Endothelial cell of umbilical vein (primary cell): Measurements from ENCODE around the gene KRTAP25-1. TPM values are rescaled to one million over a fixed set of nuclear protein-coding genes. Genes with fewer than 3 reads are reported as not detected.

ENCODE experiments used
- Bru-seq: library from RNA; stranded (reverse); fragments of 400-500 nt; gene quantifications from one replicate; lab custom pipeline; 2021; lab: Mats Ljungman, UMichigan
- BruChase-seq, 2 experiments: library from RNA; stranded (reverse); fragments of 400-500 nt; gene quantifications; one replicate each; lab custom pipeline; 2021; lab: Mats Ljungman, UMichigan
- BruUV-seq: library from RNA; stranded (reverse); fragments of 400-500 nt; replicated peaks from 2 replicates; lab custom pipeline; 2021; lab: Mats Ljungman, UMichigan
- CTCF ChIA-PET: fragments of 300-600, 350-600 bp; sonication (Branson Sonifier 250); formaldehyde crosslinking; loops from one replicate; lab custom pipeline; 2021; ENCODE audit warnings: antibody characterized with exemption, inconsistent platforms; lab: Charles Lee
- POLR2A ChIA-PET: fragments of 300-600, 350-600 bp; sonication (Branson Sonifier 250); formaldehyde crosslinking; loops from one replicate; lab custom pipeline; 2021; ENCODE audit warnings: antibody characterized with exemption, inconsistent platforms; lab: Charles Lee
- DNase-seq: peaks from one replicate; pipeline ENCODE4 v3.0.0-alpha.2; 2011; ENCODE audit warnings: low read depth, low spot score
- FAIRE-seq: peaks from 2 replicates; lab custom pipeline; 2011; peaks lifted over from hg19 to GRCh38; lab: Jason Lieb, UNC
- H2AFZ ChIP-seq: 2 replicates; pipeline ENCODE4 v1.6.0; 2012; ENCODE audit warnings: low read depth, low read length, control low read depth, inconsistent platforms
- H3K27ac ChIP-seq: 2 replicates; pipeline ENCODE4 v1.5.1; 2011; ENCODE audit warnings: low read depth, mild to moderate bottlenecking, control low read depth, low read length, moderate library complexity; ENCODE audit not compliant: insufficient read depth
- H3K27me3 ChIP-seq, 2 experiments: 2 replicates each; pipeline versions ENCODE4 v1.6.0 to v1.6.1; 2011; ENCODE audit warnings: low read length in 2 of 2, mixed read lengths in 1 of 2; ENCODE audit not compliant: control insufficient read depth in 2 of 2, insufficient read depth in 2 of 2
- H3K36me3 ChIP-seq, 2 experiments: 2 replicates in 1 of 2; 3 replicates in 1 of 2; pipeline ENCODE4 v1.5.1; 2011; ENCODE audit warnings: low read length in 2 of 2, mild to moderate bottlenecking in 1 of 2, moderate library complexity in 1 of 2; ENCODE audit not compliant: control insufficient read depth in 2 of 2, insufficient read depth in 2 of 2; ENCODE audit errors: extremely low read depth in 1 of 2
- H3K4me1 ChIP-seq: 3 replicates; pipeline ENCODE4 v1.5.1; 2011; ENCODE audit warnings: mild to moderate bottlenecking, low read length; ENCODE audit not compliant: control insufficient read depth, insufficient read depth; ENCODE audit errors: extremely low read depth
- H3K4me2 ChIP-seq: 2 replicates; pipeline ENCODE4 v1.6.1; 2011; ENCODE audit warnings: low read length, control low read depth, mixed read lengths; ENCODE audit not compliant: insufficient read depth
- H3K4me3 ChIP-seq, 3 experiments: fragments of 200-600 bp in 1 of 3; sonication (generic), shearing (Covaris generic) in 1 of 3; replicated peaks in 1 of 3; 2 replicates each; pipeline ENCODE4 v1.5.1; 2011 to 2016; ENCODE audit warnings: control low read depth in 3 of 3, low read length in 3 of 3, mild to moderate bottlenecking in 2 of 3, inconsistent platforms in 1 of 3, low read depth in 1 of 3, moderate library complexity in 1 of 3; ENCODE audit not compliant: insufficient read depth in 1 of 3
- H3K79me2 ChIP-seq: 2 replicates; pipeline ENCODE4 v1.6.0; 2012; ENCODE audit warnings: low read length, inconsistent platforms; ENCODE audit not compliant: control insufficient read depth, insufficient read depth
- H3K9ac ChIP-seq: replicated peaks from 2 replicates; pipeline ENCODE3; 2011; ENCODE audit warnings: low read length, control low read depth; ENCODE audit not compliant: insufficient read depth; ENCODE audit errors: extremely low read depth
- H3K9me1 ChIP-seq: replicated peaks from 3 replicates; pipeline ENCODE4 v1.6.0; 2011; ENCODE audit warnings: mild to moderate bottlenecking, low read length; ENCODE audit not compliant: control insufficient read depth, insufficient read depth; ENCODE audit errors: extremely low read depth
- H3K9me3 ChIP-seq: replicated peaks from 2 replicates; pipeline ENCODE4 v1.5.1; 2012; ENCODE audit warnings: low read length, inconsistent platforms; ENCODE audit not compliant: control insufficient read depth, insufficient read depth
- H4K20me1 ChIP-seq: replicated peaks from 2 replicates; pipeline ENCODE3; 2011; ENCODE audit warnings: mild to moderate bottlenecking, low read length; ENCODE audit not compliant: control insufficient read depth, insufficient read depth; ENCODE audit errors: extremely low read depth
- CTCF ChIP-seq, 2 donors: IDR thresholded peaks; 1 replicate in 1 of 2; 2 replicates in 1 of 2; pipeline ENCODE4 v1.5.1; 2011; ENCODE audit warnings: low read length in 2 of 2, mild to moderate bottlenecking in 2 of 2, moderate library complexity in 2 of 2, control low read depth in 1 of 2, inconsistent platforms in 1 of 2, low read depth in 1 of 2; ENCODE audit not compliant: insufficient read depth in 1 of 2; ENCODE audit errors: extremely low read depth in 1 of 2
- EZH2 ChIP-seq: IDR thresholded peaks from 2 replicates; pipeline ENCODE4 v1.6.1; 2012; ENCODE audit warnings: borderline replicate concordance, low read depth, mild to moderate bottlenecking, moderate library complexity, low read length, inconsistent platforms; ENCODE audit not compliant: severe bottlenecking
- FOS ChIP-seq: IDR thresholded peaks from 2 replicates; pipeline ENCODE4 v1.6.1; 2011; ENCODE audit warnings: mild to moderate bottlenecking, low read length, moderate library complexity, borderline replicate concordance; ENCODE audit not compliant: insufficient read depth
- GATA2 ChIP-seq: IDR thresholded peaks from 2 replicates; pipeline ENCODE4 v1.7.0; 2011; ENCODE audit warnings: low read depth, mild to moderate bottlenecking, moderate library complexity, mixed read lengths, low read length; ENCODE audit not compliant: insufficient read length, insufficient read depth
- JUN ChIP-seq: IDR thresholded peaks from 2 replicates; pipeline ENCODE4 v1.6.1; 2011; ENCODE audit warnings: borderline replicate concordance, low read depth; ENCODE audit not compliant: insufficient read length, insufficient read depth
- MAX ChIP-seq: IDR thresholded peaks from 2 replicates; pipeline ENCODE4 v1.6.1; 2011; ENCODE audit not compliant: insufficient read depth, insufficient read length
- MYC ChIP-seq: IDR thresholded peaks from one replicate; pipeline ENCODE4 v1.6.1; 2011; ENCODE audit warnings: mild to moderate bottlenecking, low read depth, low read length
- POLR2A ChIP-seq: IDR thresholded peaks from 2 replicates; pipeline ENCODE4 v1.6.1; 2012; ENCODE audit warnings: low read depth, mild to moderate bottlenecking, control low read depth, low read length
- POLR2AphosphoS5 ChIP-seq: IDR thresholded peaks from 2 replicates; pipeline ENCODE4 v1.6.1; 2012; ENCODE audit warnings: low read depth, mild to moderate bottlenecking, control low read depth, low read length, moderate library complexity; ENCODE audit not compliant: insufficient read depth
- dilution Hi-C: fragments of 300-500 bp; cut with MboI; formaldehyde crosslinking; loops from one replicate; pipeline ENCODE4 v1.15.0; 2019; ENCODE audit warnings: low sequenced_read_pairs; ENCODE audit not compliant: extremely low pct_ligation_motif_present
- intact Hi-C: fragments of 100-400 bp; cut with micrococcal nuclease; formaldehyde crosslinking; loops from one replicate; pipeline ENCODE4 v1.10.0; 2022
- long read RNA-seq: library from polyadenylated mRNA; stranded (forward); transcript quantifications from one replicate; pipeline ENCODE4 v2.0.0, GENCODE V29; 2021
- polyA minus RNA-seq, 3 experiments: library from RNA; depleted of rRNA, polyadenylated mRNA; stranded (reverse); fragments of >200 nt; gene quantifications; 1 replicate in 1 of 3; 2 replicates in 2 of 3; pipeline ENCODE4 v1.2.3, GENCODE V29; 2011
- polyA plus RNA-seq, 4 experiments: library from polyadenylated mRNA; depleted of rRNA in 3 of 4; stranded (reverse) in 3 of 4; unstranded in 1 of 4; fragments of >200 nt; gene quantifications; 2 replicates each; pipeline versions ENCODE4 v1.2.1 to v1.2.3, GENCODE V29; 2011 to 2012; ENCODE audit warnings: missing spikeins in 1 of 4
- total RNA-seq: library from RNA; stranded (reverse); gene quantifications from 2 replicates; pipeline ENCODE4 v1.2.3, GENCODE V29; 2021

The KRTAP25-1 gene
- not detected in 2 replicates for total RNA-seq
- polyA plus RNA-seq = not detected in 2 replicates
- polyA plus RNA-seq (2011; cell fraction: cytosol; rRNA removed) = not detected in 2 replicates
- not detected in 2 replicates for polyA plus RNA-seq (2011; cell fraction: nucleus; rRNA removed)
- polyA plus RNA-seq (2012) = not detected in 2 replicates
- polyA minus RNA-seq = not detected in 2 replicates
- polyA minus RNA-seq (2011; cell fraction: cytosol; rRNA and poly(A)+ RNA removed) = not detected
- not detected in 2 replicates for polyA minus RNA-seq (2011; cell fraction: nucleus; rRNA and poly(A)+ RNA removed)
- not detected for Bru-seq, nascent RNA
- not detected for BruChase-seq, experiment 1, labeled RNA remaining after a 6-hour chase
- not detected for BruChase-seq, experiment 2, labeled RNA remaining after a 2-hour chase
- long read RNA-seq = 0 reads

- DNase-seq = no peak
- Histone ChIP-seq H3K36me3 (no peaks in the 10 kb centered on the region), H3K4me2 (no peak within 1 kb of the TSS), H4K20me1 (no peaks in the 10 kb centered on the region), H3K9me3 (no peaks in the 10 kb centered on the region), H2AFZ (no peak within 1 kb of the TSS), H3K9me1 (no peaks in the 10 kb centered on the region), H3K27me3 (no peaks in the 10 kb centered on the region), H3K79me2 (no peaks in the 10 kb centered on the region), H3K4me1 (no peaks in the 10 kb centered on the region), H3K27ac (no peak within 1 kb of the TSS), H3K4me3 (no peak within 1 kb of the TSS), H3K9ac (no peak within 1 kb of the TSS)
- TF ChIP-seq MAX (no peak), CTCF (IDR thresholded peaks at IDR 0.05; ENCODE audit: extremely low read depth in 1 of 2, insufficient read depth in 1 of 2, low read depth in 1 of 2, low read length in 2 of 2) (no peak), POLR2AphosphoS5 (no peak), FOS (no peak), MYC (no peak), GATA2 (no peak), POLR2A (no peak), EZH2 (no peak), JUN (no peak)
- BruUV-seq = no TSS peak
- ChIA-PET CTCF (no interaction called here), POLR2A (no interaction called here)
- intact Hi-C loops = no loop called here
- FAIRE-seq = no peak
- dilution Hi-C loops = no loop called here
These were observed at the start of gene KRTAP25-1 for GRCh38 chr21:30289215-30289614. TSS of gene KRTAP25-1 (minus strand) at chr21:30289514. CDS start at chr21:30289490, 24 bp downstream.
